NCI-H2029 (cell line): Measurements from ENCODE around the gene FIBCD1.

Experiments
- DNase-seq: peaks from one replicate; lab custom pipeline; 2025; lab: John Stamatoyannopoulos, UW

Gene FIBCD1

GRCh38 chr9:130952065-130952762 is 13.2 kb upstream of the FIBCD1 start:
- DNase-seq, result no peak

GRCh38 chr9:130950039-130950311 is 10.9 kb upstream of the FIBCD1 start:
- DNase-seq, result no peak

- DNase-seq, result no peak
Observed at GRCh38 chr9:130949188-130950038, 10.4 kb upstream of the FIBCD1 start.

- peak; percentile 66 for DNase-seq
Observed at GRCh38 chr9:130948266-130948665, 9.2 kb upstream of the FIBCD1 start.

- DNase-seq, result no peak
Observed at GRCh38 chr9:130947618-130948140, 8.6 kb upstream of the FIBCD1 start.

GRCh38 chr9:130946766-130947617 is 7.9 kb upstream of the FIBCD1 start:
- DNase-seq, result no peak

- no peak for DNase-seq
Observed at GRCh38 chr9:130945173-130945572, 6.1 kb upstream of the FIBCD1 start.

- DNase-seq, result no peak
Observed at GRCh38 chr9:130944510-130945058, 5.5 kb upstream of the FIBCD1 start.

GRCh38 chr9:130943777-130944176 is 4.7 kb upstream of the FIBCD1 start:
- no peak for DNase-seq

GRCh38 chr9:130943221-130943620 is 4.2 kb upstream of the FIBCD1 start:
- no peak for DNase-seq

- no peak for DNase-seq
Observed at GRCh38 chr9:130942679-130943078, 3.6 kb upstream of the FIBCD1 start.

GRCh38 chr9:130942084-130942483 is 3.0 kb upstream of the FIBCD1 start:
- DNase-seq, result no peak

GRCh38 chr9:130940693-130941576 is 1.9 kb upstream of the FIBCD1 start:
- peak; percentile 84 for DNase-seq

- DNase-seq, result no peak
Observed at GRCh38 chr9:130940027-130940549, 1.0 kb upstream of the FIBCD1 start.

GRCh38 chr9:130939405-130940026 is 469 bp upstream of the FIBCD1 start:
- DNase-seq, result no peak

- no peak for DNase-seq
Observed at GRCh38 chr9:130938184-130938651, 829 bp downstream of the FIBCD1 start.

GRCh38 chr9:130937146-130938076 is 1.6 kb downstream of the FIBCD1 start:
- no peak for DNase-seq

GRCh38 chr9:130936285-130937117 is 2.5 kb downstream of the FIBCD1 start:
- no peak for DNase-seq
